SU-DHL-6 (cell line): ENCODE data around the gene CHD5.

Experiments used
- H2AFZ ChIP-seq: fragments of 200-600 bp; sonication (generic); 2 replicates; pipeline ENCODE4 v1.6.1; 2014; ENCODE audit warnings: low read depth, mild to moderate bottlenecking, moderate library complexity, mixed read lengths, antibody characterized with exemption, low read length; ENCODE audit not compliant: severe bottlenecking
- H3F3A ChIP-seq: fragments of 200-600 bp; shearing (Covaris generic); 2 replicates; pipeline ENCODE4 v1.6.0; 2016; ENCODE audit warnings: antibody characterized with exemption, mild to moderate bottlenecking; ENCODE audit not compliant: insufficient read depth
- H3K27ac ChIP-seq: fragments of 200-600 bp; sonication (generic); 2 replicates; pipeline ENCODE4 v1.5.1; 2016; ENCODE audit warnings: low read depth, mild to moderate bottlenecking, low read length, moderate library complexity, mixed read lengths
- H3K27me3 ChIP-seq: fragments of 200-600 bp; sonication (generic), shearing (Covaris generic); 2 replicates; pipeline ENCODE4 v1.6.0; 2014; ENCODE audit warnings: mild to moderate bottlenecking, low read length
- H3K36me3 ChIP-seq: fragments of 200-600 bp; sonication (generic); 2 replicates; pipeline ENCODE4 v1.6.1; 2014; ENCODE audit warnings: mild to moderate bottlenecking, low read length, mixed read lengths
- H3K4me2 ChIP-seq: fragments of 300-600, 200-600 bp; shearing (Covaris generic), sonication (generic); 2 replicates; pipeline ENCODE4 v1.6.0; 2014; ENCODE audit warnings: low read length, low read depth, mild to moderate bottlenecking; ENCODE audit not compliant: poor library complexity, severe bottlenecking
- H3K4me3 ChIP-seq: fragments of 200-600 bp; sonication (generic); 2 replicates; pipeline ENCODE4 v1.5.1; 2014; ENCODE audit warnings: antibody characterized with exemption, low read length, mild to moderate bottlenecking, mixed read lengths; ENCODE audit not compliant: insufficient read depth, poor library complexity, severe bottlenecking
- H3K79me2 ChIP-seq: fragments of 200-600 bp; sonication (generic); 2 replicates; pipeline ENCODE4 v1.6.1; 2014; ENCODE audit warnings: mild to moderate bottlenecking, low read length, moderate library complexity; ENCODE audit not compliant: insufficient read depth
- H3K9ac ChIP-seq: fragments of 200-600 bp; sonication (generic); 2 replicates; pipeline ENCODE4 v1.7.0; 2014; ENCODE audit warnings: mild to moderate bottlenecking, low read length
- H3K9me2 ChIP-seq: fragments of 200-600 bp; sonication (generic); replicated peaks from 2 replicates; pipeline ENCODE4 v1.6.1; 2014; ENCODE audit warnings: low read length; ENCODE audit not compliant: insufficient read depth
- H3K9me3 ChIP-seq: fragments of 200-600 bp; sonication (generic); 2 replicates; pipeline ENCODE4 v1.6.1; 2014; ENCODE audit warnings: low read length, mixed read lengths; ENCODE audit not compliant: insufficient read depth
- H4K20me1 ChIP-seq: fragments of 200-600 bp; sonication (generic); 2 replicates; pipeline ENCODE4 v1.6.1; 2014; ENCODE audit warnings: low read depth, mild to moderate bottlenecking, antibody characterized with exemption, low read length, moderate library complexity, mixed read lengths
- CTCF ChIP-seq: fragments of 200-600 bp; sonication (generic); IDR thresholded peaks from one replicate; pipeline ENCODE4 v1.5.1; 2017; ENCODE audit warnings: antibody characterized with exemption, mild to moderate bottlenecking, low read length, moderate library complexity; ENCODE audit not compliant: insufficient read depth, poor library complexity, severe bottlenecking
- EZH2phosphoT487 ChIP-seq: fragments of 200-600 bp; sonication (generic), shearing (Covaris generic); conservative IDR thresholded peaks from 2 replicates; pipeline ENCODE4 v1.6.1; 2018; ENCODE audit warnings: mild to moderate bottlenecking, antibody characterized with exemption, low read length, moderate library complexity, mixed read lengths

CHD5 gene

DNA sequence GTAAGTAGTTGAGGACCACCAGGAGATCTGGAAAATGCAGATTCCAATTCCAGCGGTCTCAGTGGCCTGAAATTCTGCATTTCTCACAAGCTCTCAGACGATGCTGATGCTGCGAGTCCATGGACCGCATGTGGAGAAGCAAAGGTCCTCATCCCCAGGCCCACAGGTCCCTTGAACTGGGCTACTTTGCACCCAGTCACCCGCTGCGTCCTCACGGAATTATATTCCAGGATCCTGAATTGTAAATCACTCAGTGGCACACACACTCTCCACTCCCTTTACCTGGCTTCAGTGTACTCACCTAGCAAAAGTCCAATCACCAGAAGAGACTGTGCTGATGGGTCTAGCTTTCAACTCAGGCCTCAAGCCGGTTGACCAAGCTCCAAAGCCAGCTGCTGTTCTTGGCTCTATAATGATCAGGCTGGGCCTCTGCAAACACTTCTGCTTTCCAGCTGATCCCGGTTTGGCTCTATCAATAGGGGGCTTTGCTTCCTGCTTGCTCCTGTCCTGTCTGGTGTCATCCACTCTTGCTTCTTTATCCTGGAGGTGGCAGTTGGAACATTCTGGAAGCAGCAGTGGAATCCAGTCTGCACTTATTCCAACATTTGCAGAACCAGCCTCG lies 20.2 kb upstream of the CHD5 start:
- Histone ChIP-seq H3K36me3 (no peaks in the 10 kb centered on the region), H3K9ac (peak overlapping the region; percentile 96), H3K79me2 (peaks cover 28% of the 10 kb centered on the region), H3K9me3 (no peaks in the 10 kb centered on the region), H3K4me3 (peak overlapping the region; percentile 83), H3F3A (no peaks in the 10 kb centered on the region), H3K4me2 (peak overlapping the region; percentile 71), H3K27ac (peak overlapping the region; percentile 60), H4K20me1 (no peaks in the 10 kb centered on the region), H3K9me2 (no peaks in the 10 kb centered on the region), H3K27me3 (no peaks in the 10 kb centered on the region), H2AFZ (peak overlapping the region; percentile 81)
- TF ChIP-seq EZH2phosphoT487 (no peak), CTCF (no peak)

DNA sequence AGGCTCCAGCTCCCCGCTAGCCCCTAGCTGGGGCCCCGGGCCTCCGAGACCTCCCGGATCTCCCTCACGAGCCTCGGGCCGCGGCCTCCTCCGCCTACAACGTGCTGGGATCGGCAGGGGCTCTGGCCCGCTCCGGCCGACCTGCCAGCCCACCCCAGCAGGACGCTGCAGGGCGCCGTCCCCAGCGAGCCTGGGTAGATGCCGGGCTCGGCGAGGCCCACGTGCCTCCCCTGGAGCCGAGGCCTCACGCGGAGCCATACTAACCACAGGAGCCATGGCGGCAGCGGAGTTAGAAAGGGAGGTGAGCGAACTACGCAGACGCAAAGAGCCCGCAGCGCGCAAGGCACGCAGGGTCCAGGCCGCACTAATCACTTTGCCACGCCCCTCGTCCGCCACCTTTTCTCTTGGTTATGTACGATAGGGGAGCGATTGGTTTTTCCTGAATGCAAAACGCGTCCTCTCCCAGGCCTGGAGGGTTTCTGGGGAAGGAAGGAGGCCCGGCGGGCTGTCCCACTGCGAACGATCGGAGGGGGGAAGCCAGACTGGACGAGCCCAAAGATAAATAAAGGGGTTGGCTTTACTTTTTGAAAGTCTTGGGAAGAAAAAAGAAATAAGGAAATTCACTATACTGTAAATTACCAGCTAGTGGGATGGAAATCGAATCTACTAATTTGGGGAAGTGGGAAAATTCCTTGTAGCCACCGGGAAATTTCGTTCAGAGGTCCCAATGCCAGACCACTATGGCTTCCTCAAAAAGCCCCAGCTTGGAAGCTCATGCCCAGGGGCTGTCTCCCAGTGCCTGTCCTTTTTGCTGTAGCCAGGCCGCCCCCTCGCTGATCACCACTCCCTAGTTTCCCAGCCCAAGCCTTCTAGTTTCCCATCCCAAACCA lies 19.4 kb upstream of the CHD5 start, which contains the start of gene RPL22:
RPL22 (minus strand) TSS at position 298 of the 890 bp plus-strand sequence; CDS start at position 276, 22 bp downstream.
- TF ChIP-seq EZH2phosphoT487: no peak
- TF ChIP-seq CTCF: no peak
- no peaks in the 10 kb centered on the region for H3F3A ChIP-seq
- H3K4me2 ChIP-seq: peak within 1 kb of the TSS; percentile 81
- H3K27me3 ChIP-seq: no peaks in the 10 kb centered on the region
- H3K27ac ChIP-seq: peak within 1 kb of the TSS; percentile 60
- peak within 1 kb of the TSS; percentile 81 for H2AFZ ChIP-seq
- H3K9me2 ChIP-seq: no peaks in the 10 kb centered on the region
- peaks cover 28% of the 10 kb centered on the region for H3K79me2 ChIP-seq
- H3K4me3 ChIP-seq: peak within 1 kb of the TSS; percentile 83
- no peaks in the 10 kb centered on the region for H3K9me3 ChIP-seq
- H3K36me3 ChIP-seq: no peaks in the 10 kb centered on the region
- H4K20me1 ChIP-seq: no peaks in the 10 kb centered on the region
- peak within 1 kb of the TSS; percentile 96 for H3K9ac ChIP-seq

- Histone ChIP-seq H3K36me3 (no peaks in the 10 kb centered on the region), H2AFZ (no peak overlapping the region)
- TF ChIP-seq CTCF (no peak), EZH2phosphoT487 (no peak)
Observed at GRCh38 chr1:6198646-6199297, 18.7 kb upstream of the CHD5 start.

More at GRCh38 chr1:6198646-6199297, 18.7 kb upstream of the CHD5 start:
- Histone ChIP-seq H3K79me2 (peaks cover 28% of the 10 kb centered on the region), H3K9me3 (no peaks in the 10 kb centered on the region), H3F3A (no peaks in the 10 kb centered on the region), H4K20me1 (no peaks in the 10 kb centered on the region), H3K27ac (peak overlapping the region; percentile 53), H3K27me3 (no peaks in the 10 kb centered on the region), H3K4me3 (peak overlapping the region; percentile 83), H3K4me2 (peak overlapping the region; percentile 81), H3K9me2 (no peaks in the 10 kb centered on the region), H3K9ac (peak overlapping the region; percentile 96)
